AG20443 (cell line): ENCODE results near the gene EYA2.
A peak's percentile ranks its signal among the peaks of the same experiment; 100 is the strongest.

Source experiments
- DNase-seq: peaks from one replicate; pipeline ENCODE4 v3.0.0; 2012; ENCODE audit warnings: low spot score, mixed read lengths

Gene EYA2

DNA sequence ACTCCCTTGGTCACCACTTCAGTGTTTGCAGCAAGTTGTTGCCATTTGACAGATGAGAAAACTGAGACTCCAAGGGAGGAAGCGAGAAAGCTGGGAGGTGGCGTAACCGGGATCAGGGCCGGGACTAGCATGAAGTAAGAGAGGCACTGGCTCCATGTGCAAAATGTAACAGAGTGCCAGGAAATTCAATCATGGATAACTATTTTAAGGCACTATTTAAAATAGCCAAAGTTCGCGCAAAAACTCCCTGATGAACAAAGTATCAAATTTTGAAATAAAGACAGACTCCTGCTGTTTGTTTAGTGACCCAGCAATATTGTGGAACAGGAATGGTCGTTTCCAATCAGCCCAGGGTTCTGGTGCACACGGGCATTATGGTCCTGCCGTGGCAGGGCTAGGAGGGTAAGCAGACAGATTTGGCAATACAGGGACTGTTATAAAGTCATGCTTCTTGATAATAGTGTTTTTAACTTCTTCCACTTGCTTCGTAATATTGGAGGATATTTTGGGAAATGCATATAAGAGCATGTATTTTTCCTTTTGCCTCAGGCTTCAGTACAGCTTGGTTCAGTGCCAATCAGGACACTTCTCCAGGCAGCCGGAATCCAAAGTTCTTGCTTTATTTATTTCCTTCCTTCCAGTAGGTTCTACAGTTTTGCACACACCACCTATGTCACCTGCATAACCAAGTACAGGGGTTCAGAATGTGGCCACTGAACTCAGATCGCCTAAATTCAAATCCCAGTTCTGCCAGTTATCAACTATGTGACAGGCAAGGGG, 141.6 kb downstream of the EYA2 start:
- no peak for DNase-seq

GRCh38 chr20:47038566-47039560, 144.2 kb downstream of the EYA2 start:
- DNase-seq, result peak; percentile 25

DNA sequence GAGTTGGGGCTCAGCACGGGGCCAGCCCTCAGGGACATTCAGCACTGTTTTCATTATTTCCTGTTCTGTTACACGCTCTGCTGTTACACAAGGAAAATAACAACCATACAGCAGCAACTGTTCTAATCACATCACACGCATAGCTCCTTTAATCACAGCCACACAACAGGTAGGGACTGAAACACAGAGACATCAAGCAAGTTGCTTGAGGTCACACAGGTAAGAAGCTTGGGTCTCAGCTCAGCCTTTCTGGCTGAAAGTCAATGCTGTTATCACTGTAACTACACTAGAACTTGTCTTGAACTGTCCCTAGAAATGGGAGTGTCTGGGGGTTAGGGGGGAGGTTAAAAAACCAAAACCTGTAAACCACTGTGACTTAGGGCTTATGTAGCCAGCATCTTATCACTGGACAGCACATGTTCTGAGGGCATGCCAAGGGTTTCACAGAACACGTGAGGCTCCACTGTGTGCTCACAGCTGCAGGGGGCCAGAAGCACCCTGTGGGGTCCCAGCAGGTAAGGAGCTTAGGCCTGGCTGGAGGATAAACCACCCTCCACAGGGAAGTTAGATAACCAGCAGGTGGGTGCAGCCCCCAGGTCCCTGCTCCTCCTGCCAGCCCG, 146.0 kb downstream of the EYA2 start:
- DNase-seq, result no peak

DNA sequence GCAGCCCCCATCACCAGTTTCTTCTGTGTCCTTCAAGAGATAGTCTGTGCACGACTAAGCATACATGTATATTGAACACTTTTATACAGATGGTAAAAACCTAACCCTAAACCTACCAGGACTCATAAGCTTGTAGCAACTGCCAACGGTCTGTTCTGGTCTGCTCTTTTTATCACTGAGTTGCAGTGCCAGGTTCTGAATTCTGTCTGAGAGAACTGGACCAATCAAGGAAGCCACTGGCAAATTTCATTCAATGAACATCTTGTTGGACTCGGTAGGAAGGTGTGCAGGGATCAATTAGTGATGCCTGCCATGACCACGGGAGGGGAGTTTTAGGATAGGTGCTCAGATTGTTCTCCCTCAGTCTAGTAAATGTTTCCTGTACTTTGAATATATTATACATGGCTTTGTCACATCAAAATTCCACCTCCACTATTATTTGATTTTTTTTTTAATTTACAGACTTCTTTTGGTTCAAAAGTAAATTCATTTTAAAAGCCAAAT, 146.8 kb downstream of the EYA2 start:
- no peak for DNase-seq

DNA sequence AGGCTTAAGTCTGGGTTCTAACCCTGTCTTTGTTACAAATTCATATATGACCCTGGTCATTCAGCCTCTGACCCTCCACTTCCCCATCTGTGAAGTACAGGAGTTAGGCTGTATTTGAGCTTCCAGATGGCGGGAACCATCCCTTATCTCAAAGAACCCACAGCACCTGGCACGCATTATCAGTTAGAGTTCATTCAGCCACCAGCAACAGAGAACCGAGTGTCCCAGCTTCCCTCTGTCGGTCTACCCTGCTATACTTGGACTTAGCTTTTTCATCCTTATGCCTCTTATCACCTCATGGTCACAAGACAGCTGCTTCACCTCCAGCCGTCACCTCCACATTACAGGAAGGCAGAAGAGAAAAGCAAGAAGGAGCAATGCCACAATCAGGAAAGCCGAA, 147.8 kb downstream of the EYA2 start:
- DNase-seq, result no peak

GRCh38 chr20:47043086-47043485, 148.4 kb downstream of the EYA2 start:
- DNase-seq, result no peak

DNA sequence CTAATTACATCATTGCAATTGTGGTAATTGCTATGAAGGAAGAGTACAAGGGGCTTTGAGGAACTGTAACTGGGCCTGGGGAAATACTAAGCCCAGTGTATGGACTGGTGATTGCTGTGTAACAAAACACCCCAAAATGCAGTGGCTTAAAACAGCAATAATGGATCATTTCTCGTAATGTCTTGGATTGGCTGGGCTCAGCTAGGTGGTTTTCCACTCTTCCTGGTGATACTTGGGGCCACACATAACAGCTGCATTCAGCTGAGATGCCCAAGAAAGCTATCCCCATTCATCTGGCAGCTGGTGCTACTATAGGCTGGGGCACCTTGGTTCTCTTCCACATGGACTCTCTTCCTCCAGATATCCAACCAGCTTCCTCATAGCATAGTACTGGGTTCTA, 150.3 kb downstream of the EYA2 start:
- no peak for DNase-seq

- no peak for DNase-seq
Observed at GRCh38 chr20:47048054-47048453, 153.4 kb downstream of the EYA2 start.

DNA sequence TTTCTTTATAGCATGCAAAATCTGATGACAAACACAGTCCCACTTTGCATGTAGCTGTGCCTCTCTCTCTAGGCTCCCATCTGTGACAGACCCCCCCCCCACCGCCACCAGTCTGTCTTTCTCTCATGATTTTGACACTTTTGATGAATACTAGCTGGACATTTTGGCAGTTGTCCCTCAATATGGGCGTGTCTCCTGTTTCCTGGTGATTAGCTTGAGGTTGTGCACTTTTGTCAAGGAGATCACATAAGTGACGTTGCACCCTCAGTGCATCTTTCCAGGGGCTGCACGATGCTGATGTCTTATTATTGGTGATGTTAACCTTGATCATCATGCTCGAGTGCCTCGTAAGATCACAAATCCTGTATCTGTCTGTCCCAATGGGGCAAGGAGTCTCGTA, 155.1 kb downstream of the EYA2 start:
- DNase-seq, result no peak

- DNase-seq, result no peak
Observed at GRCh38 chr20:47050996-47051395, 156.4 kb downstream of the EYA2 start.

DNA sequence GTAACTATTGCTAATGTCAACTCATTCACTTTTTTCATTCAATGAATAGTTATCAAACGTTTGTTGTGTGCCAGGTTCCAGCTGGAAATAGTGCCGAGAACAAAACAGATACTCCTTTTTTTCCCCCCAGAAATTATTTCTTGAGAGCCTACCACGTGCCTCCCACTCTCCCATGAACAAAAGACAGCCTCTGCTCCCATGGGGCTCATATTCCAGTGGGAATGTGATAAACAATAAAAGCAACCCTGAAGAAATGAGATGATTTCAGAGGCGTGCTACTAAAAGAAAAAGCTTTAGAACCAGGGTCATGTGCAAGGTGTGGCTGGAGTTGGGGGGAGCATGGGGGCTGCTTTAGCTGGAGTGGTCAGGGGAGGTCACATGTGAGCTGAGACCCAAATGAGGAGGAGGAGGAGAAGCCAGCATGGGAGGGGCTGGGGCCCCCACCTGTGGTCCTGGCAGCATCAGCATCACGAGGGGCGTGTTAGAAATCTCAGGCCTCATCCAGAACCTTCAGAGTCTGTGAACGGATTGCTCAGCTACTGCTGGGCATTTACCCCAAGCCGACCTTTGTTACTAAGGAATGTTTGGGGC, 157.4 kb downstream of the EYA2 start:
- DNase-seq, result no peak

GRCh38 chr20:47054506-47054905, 159.9 kb downstream of the EYA2 start:
- DNase-seq, result no peak

DNA sequence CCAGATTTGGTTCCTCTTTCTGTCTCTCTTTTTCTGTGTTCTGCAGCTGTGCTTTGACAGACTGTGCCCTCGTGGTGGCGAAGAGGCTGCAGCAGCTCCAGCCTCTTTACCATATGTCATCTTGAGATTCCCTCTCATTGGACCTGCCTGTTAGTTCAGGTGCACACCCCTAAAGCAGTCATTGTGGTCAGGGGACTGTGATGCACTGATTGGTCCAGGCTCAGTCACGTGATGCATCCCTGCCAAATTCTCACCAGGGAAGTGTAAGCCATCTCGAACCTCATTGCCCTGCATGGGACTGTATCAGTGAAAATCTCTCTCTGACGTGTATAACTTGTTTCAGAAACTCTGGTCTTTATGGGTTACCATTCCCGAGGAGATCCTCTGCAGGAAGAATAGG, 160.3 kb downstream of the EYA2 start:
- DNase-seq, result no peak

DNA sequence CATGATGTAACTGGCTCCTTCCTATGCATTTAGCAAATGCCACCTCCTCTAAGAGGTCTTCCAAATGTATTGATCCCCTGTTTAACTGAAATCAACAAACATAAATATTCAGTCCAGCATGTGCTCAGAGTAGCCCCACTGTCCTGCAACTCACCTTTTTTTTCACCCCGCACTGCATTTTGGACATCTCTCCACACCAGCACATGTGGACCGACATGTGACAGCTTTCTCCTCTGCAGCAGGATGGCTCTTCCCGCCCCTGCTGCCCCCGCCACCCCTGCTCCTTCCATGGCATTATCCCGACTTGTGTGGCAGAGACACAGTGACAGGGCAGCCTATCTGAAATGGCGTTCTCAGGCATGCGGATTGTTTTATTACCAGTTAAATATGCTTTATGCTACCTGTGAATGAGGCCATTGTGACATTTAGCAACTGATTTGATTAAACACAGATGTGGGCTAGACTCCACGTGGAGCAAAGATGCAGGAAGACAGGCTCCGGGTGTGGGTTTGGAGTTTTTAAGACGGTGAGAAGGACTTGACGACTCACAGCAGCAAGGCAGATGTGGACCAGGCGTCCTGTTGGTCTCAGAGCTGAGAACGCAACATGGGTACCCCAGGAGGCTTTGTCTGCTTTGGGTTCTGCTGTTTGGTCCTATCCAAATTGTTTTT, 161.2 kb downstream of the EYA2 start:
- DNase-seq, result peak; percentile 66

DNA sequence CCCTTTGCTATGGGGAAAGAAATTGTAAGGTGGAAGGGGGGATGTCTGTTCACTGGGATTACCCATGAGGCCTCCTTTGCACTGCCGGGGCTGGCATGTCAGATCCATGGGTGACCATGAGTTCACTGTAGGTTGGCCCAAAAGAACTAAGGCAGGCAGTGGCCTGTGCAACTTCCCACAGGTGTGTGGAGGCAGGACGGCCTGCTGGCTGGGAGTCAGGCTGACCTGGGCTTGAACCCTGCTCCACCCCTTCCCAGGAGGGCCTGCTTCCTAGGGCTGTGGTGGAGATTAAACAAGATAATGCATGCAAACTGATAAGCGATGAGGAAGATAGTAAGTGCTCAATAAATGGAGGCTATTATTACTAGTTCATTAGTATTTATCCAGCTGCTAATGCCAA, 163.0 kb downstream of the EYA2 start:
- DNase-seq, result no peak

DNA sequence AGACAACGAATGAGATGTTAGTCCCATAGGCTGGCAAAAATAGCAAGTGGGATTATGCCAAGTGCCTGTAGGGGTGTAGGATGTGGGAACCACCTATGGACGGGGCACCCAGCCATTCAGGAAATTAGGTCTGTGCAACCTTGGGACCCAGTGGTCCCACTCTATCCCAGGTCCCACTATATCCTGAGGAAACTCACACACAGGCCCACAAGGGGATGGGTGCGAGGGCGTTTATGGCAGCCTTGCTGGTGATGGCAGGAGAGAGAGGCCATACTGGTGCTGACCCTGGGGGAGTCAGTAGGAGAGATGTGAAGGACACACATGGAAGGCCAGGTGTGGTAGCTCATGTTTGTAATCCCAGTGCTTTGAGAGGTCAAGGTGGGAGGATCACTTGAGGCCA, 163.6 kb downstream of the EYA2 start:
- no peak for DNase-seq

GRCh38 chr20:47059536-47059935, 164.9 kb downstream of the EYA2 start:
- no peak for DNase-seq

DNA sequence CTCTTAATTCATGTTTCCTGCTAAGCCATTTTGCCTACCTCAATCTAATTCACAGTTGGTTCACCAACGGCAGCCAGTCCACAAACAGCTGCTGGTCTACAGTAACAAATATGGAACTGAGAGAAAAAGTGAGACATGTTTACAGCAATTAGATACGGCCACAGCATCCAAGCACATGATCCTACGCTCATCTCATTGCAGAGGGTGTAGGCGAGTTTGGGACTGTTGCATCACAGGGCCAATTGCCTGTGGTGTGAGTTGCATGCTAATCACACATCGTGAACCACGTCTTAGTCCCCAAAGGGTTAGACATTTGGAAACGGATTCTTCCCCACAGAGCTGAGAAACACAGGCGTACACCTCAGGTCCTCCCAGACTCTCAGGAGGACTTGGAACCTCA, 166.9 kb downstream of the EYA2 start:
- DNase-seq, result no peak

DNA sequence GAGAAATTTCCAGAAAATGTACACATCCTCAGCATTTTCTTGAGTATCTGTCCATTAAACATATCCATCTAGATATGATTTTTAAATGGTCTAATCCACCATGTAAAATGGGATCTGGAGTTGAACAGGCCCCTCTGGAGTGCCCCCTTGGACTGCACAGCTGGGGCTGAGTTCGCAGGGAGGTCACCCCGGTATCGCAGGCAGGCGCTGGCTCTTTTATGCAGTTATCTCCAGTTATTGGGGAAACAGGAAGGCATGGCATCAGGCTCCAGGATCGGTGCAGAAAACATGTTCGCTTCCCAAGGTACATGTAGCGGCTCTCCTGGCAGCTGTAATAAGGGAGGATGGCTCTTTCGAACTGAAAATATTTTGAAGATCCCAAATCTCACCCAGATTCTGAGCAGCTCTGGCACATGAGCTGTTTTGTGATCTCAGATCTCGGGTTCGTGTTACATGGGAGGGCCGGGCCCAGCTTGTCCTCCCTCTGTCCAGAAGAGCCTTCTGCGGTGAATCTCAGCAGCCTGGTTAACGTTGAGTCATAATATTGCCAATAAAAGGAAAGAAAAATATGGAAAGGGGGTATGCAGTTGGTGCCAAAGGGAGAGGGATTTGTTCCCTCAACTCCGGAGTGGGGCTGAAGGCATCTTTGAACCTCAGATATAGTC, 167.7 kb downstream of the EYA2 start:
- DNase-seq, result no peak

GRCh38 chr20:47063407-47063806, 168.8 kb downstream of the EYA2 start:
- no peak for DNase-seq

DNA sequence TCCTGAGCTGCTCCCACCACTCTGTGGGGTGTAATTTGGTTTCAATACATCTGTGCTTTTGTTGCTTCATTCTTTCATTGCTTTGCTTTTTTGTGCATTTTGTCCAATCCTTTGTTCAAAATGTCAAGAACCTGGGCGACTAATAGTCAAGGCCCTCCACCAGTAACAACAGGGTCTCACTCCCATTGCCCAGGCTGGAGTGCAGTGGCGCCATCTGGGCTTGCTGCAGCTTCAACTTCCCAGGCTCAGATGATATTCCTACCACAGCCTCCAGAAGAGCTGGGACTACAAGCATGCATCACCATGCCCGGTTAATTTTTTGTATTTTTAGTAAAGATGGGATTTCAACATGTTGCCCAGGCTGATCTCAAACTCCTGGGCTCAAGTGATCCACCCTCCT, 169.2 kb downstream of the EYA2 start:
- DNase-seq, result no peak
